SU-DHL-6 (cell line): ENCODE results near the gene FIBCD1.

ENCODE experiments used
- EZH2phosphoT487 ChIP-seq: fragments of 200-600 bp; sonication (generic), shearing (Covaris generic); conservative IDR thresholded peaks from 2 replicates; pipeline ENCODE4 v1.6.1; 2018; ENCODE audit warnings: mild to moderate bottlenecking, antibody characterized with exemption, low read length, moderate library complexity, mixed read lengths
- TF ChIP-seq, protein P1 (sequence below): fragments of 200-600 bp; sonication (generic); IDR thresholded peaks from one replicate; pipeline ENCODE4 v1.5.1; 2017; ENCODE audit warnings: antibody characterized with exemption, mild to moderate bottlenecking, low read length, moderate library complexity; ENCODE audit not compliant: insufficient read depth, poor library complexity, severe bottlenecking

DNA sequence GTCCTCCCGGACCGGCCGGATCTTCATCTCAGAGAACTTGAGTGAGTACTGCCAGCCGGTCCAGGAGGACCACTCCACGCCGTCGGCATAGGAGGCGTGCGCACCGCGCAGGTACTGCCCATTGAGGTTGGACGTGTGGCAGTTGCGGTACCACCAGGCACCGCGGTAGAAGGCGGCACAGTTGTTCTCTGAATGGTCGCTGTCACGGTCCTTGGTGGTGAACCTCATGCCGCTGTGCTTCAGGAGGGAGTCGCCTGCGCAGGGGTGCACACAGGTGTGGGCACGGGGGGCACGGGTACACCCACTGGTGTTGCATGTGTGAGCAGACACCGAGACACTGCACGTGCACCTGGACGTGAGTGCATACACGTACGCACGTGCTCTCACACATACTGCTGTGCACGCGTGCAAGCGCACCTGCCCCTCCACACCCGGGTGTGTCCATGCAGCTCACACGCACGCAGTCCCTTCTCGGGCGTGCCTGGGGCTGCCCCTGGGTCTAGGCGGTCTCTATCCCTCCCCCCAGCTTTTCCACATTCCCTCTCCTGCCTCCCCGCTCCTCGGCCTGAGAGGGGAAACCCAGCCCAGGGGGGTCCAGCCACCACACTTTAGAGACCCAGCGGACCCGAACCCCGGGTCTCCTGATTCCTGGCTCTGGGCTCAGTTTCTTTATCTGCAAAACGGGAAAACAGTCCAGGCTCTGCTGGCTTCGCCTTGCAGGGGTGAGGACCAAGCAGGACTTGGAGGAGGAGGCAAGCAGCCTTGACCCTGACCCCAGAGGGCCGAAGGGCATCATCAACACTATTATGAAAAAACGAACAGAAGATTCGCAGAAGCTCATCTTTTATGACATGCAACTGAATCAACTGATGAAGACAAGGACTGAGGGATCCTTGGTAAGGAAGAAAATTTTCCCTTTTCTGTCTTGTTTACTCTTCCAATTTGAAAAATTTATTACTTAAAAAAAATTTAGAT lies 34.7 kb downstream of the FIBCD1 start:
- TF ChIP-seq, protein P1, sequence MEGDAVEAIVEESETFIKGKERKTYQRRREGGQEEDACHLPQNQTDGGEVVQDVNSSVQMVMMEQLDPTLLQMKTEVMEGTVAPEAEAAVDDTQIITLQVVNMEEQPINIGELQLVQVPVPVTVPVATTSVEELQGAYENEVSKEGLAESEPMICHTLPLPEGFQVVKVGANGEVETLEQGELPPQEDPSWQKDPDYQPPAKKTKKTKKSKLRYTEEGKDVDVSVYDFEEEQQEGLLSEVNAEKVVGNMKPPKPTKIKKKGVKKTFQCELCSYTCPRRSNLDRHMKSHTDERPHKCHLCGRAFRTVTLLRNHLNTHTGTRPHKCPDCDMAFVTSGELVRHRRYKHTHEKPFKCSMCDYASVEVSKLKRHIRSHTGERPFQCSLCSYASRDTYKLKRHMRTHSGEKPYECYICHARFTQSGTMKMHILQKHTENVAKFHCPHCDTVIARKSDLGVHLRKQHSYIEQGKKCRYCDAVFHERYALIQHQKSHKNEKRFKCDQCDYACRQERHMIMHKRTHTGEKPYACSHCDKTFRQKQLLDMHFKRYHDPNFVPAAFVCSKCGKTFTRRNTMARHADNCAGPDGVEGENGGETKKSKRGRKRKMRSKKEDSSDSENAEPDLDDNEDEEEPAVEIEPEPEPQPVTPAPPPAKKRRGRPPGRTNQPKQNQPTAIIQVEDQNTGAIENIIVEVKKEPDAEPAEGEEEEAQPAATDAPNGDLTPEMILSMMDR, result no peak
- no peak for TF ChIP-seq EZH2phosphoT487
